CD4-positive, alpha-beta T cell treated with Interleukin-12 subunit alpha and Interleukin-12 subunit beta, for 1 hour (primary cell): ENCODE measurements around the gene RBM20.
"Not testable (repeated sequence)": the region's sequence is repeated elsewhere in the genome, so short reads cannot be mapped to it uniquely, and the experiment has no call there.

ENCODE experiments used
- DNase-seq: peaks from one replicate; pipeline ENCODE4 v3.0.0-alpha.2; 2020

The RBM20 gene

GRCh38 chr10:110679486-110680272, 35.5 kb downstream of the RBM20 start:
- no peak for DNase-seq

DNA sequence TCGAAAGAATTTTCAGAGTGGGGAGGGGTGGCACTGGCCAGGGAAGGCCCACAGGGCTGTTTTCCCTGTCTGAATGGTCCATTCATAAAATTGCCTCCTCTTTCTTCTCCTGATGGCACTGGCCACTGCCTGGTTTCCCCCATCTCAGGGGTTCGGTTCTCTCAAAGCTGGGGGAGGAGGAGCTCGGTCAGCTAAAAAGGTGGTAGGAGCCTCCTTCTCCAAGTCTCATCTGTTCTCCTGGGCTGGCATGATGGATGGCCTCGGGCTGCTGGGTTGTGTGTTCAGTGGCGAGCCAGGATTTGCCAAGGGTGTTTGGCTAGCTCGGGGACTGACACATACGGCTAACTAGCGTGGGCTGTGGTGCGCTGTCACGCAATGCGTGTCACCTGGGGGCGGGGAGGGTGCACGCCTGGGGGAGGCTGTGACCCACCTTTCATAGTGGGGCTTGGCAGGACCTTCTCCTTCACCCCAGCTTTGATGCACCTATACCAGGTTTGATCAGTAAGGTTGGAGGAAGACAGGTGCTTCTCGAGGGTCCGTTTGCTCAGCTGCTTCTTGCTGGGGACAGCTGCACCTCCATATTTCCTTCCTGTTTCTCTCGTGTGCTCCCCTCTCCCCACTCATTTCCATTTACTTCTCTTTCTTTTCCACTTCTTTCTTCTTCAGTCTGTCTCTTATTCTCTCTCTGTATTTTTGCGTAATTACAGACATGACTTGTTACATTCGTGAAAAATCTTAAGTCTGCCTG, 36.3 kb downstream of the RBM20 start:
- no peak for DNase-seq

DNA sequence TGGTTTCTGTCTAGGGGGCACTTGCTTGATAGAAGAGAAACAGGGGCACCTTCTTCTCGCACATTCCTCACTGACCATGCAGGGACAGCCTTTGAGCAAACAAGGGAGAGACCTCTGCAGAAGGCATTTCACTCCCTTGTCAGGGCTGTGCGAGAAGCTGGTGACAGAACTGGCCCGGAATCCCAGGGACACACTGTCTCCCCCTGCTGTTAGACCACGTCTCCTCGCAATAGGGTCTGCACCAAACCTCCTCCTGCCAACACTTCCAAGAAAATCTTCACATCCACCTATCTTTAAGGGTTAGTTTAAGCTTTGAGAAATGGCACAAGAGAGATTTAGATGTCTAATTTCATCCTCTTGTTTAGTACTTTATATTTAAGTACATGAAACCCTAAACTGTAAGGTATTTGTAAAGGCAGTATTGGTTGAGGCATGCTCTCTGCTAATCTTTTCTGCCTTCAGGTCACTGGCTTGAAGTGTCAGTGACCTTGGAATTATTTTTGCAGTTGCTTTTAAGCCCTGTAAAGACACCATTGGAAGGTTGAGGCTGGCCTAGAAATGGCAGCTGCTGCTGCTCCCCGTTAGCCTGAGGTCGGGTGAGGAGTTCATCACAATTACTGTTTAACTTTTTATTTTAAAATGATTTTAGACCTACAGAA, 37.0 kb downstream of the RBM20 start:
- peak; percentile 22 for DNase-seq

GRCh38 chr10:110682348-110682747, 38.2 kb downstream of the RBM20 start:
- DNase-seq = no peak

DNA sequence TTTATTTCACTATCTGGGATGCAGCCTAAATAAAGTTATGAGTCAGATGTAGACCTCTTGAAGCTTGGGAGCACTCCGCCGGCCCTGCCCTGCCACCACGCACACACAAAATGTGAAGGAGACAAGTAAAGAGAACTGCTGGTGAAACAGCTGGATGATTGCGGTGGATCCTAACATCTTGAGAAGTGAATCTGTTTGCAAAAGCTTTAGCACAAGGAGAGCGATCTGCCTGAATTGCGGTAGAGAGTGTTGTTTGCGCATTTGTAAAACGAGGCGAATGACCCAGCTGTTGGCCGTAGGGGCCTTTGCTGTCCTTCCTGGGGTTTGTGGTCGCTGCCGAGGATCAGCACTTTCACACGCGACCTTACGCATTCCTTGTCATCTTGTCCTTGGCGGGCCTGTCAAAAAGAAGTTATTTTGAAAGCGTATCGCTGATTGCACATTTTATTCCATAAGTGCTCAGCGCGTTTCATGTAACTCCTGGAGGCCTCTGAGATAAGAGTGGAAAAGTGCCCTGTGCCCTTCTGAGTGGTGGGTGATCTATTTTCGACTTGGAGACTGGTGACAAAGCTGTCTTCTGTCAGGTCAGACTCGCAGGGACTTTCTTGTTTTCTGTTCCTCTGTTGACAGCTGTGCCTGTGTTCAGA, 40.8 kb downstream of the RBM20 start:
- DNase-seq = no peak

DNA sequence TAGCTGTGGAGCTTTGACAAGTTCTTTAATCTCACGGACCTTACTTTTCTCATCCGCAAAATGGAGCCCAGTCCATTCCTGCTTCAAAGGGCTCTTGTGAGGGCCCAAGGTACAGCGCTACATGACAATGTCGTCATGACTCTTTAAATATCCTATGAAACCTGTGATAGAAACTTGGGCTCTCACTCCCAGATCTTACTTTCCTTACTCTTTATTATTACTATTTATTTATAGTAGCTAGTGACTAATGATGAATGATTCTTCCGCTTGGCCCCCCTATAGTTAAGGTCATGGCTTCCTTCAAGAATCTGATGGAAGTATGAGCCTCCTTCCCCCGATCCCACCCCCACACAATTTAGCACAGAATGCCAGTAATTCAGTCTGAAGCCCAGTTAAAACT, 41.9 kb downstream of the RBM20 start:
- DNase-seq = no peak

GRCh38 chr10:110686949-110687348, 42.8 kb downstream of the RBM20 start:
- no peak for DNase-seq

DNA sequence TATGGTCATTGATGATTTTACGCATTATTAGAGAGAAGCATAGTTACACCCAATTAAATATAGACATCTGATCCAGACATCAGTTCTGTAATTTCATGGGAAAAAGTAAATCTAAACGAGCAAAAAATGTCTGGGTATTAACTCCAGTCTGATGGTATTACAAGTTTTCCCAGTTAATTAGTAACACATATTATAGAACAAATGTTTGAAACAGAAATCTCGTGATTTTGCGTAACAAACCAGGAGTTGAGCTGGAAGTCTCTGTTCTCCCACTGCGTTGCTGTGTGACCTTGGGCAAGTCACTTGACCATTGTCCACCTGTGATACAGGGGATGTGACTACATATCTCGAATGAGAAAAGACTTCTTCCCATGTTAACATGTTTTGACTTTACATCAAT, 43.3 kb downstream of the RBM20 start:
- no peak for DNase-seq

DNA sequence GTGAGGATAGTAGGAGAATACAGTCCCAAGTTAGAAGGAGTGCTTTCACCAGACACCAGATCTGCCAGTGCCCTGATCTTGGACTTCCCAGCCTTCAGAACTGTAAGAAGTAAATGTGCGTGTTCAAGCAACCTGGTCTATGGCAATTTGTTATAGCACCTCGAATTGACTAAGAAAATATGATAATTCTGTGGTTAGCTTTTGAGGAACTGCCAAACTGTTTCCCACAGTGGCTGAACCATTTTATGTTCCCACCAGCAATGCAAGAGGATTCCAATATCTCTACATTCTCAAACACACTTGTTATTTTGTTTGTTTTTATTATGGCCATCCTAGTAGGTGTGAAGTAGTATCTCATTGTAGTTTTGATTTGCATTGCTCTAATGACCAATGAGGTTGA, 47.0 kb downstream of the RBM20 start:
- DNase-seq = no peak

GRCh38 chr10:110694263-110694662, 50.1 kb downstream of the RBM20 start:
- no peak for DNase-seq

DNA sequence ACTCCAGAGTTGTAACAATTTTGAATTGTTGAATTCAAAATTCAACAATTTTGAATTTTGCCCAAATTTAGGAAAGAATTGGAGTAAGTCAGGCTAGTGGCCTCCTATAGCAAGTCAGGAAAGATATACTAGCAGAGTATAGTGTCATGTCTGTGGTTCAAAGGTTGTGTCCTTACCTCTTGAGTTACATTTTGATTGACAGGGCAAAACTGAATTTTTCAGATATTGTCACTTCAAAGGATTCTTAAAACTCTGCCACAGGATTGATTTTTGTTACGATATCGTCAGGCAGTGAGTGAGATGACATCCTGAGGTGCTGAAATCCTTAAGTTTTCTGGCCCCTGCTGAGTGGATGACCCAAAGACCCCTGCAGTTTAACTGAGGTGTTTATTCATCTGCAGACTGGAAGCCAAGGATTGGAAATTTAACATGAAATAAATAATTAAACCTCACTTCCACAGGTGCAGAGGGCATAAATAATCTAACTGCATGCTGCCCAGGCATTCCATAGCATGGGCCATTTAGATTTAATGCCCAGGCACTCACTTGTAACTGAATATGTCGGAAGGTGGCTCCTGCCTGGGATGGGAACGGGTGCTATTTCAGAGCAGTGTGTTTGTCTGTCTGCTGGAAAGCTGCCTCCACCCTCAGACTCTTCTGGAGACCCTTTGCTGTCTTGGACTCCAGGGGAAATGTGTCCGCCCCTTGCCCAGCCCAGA, 50.8 kb downstream of the RBM20 start:
- DNase-seq = no peak

DNA sequence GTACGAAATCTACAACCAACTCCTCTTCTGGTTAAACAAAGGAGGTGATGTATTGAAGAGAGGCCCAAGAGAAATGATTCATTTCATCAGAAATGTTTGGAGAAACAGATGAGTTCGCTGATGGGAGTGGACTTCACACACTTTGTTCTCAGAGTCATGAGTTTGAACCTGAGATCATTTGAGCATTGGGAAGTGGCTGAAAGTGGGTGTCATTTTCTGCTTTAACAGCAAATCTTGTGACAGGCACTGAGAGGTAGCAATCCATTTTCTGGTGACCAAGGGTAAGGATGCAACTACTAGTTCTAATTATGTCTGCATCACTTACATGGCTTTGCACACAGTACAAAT, 51.4 kb downstream of the RBM20 start:
- DNase-seq = no peak

GRCh38 chr10:110696436-110696835, 52.3 kb downstream of the RBM20 start:
- no peak for DNase-seq

GRCh38 chr10:110698340-110698739, 54.2 kb downstream of the RBM20 start:
- no peak for DNase-seq

- no peak for DNase-seq
Observed at GRCh38 chr10:110698782-110699201, 54.7 kb downstream of the RBM20 start.

DNA sequence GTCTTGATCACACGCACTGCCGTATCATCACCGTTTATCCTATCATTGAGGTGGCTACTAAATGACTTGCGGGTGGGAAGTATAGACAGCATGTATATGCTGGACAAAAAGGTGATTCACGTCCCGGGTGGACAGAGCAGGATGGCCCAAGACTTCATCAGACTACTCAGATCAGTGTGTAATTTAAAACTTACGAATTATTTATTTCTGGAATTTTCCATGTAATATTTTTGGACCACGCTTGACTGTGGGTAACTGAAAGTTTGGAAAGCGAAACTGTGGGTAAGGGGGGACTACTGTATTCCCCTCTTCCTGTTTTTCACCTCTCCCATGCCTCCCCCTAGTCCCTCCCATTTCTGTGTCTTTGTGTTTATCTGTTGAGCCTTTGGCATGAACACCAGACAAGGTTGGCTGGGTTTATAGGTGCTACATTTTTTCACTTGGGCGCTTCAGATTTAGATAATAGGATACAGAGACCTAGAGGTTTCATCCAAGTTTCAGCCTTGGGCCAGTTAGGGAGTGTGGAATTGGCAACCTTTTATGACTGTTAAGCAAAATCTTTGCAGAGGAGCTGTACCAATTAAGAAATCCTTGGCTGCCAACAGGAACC, 55.8 kb downstream of the RBM20 start:
- no peak for DNase-seq

DNA sequence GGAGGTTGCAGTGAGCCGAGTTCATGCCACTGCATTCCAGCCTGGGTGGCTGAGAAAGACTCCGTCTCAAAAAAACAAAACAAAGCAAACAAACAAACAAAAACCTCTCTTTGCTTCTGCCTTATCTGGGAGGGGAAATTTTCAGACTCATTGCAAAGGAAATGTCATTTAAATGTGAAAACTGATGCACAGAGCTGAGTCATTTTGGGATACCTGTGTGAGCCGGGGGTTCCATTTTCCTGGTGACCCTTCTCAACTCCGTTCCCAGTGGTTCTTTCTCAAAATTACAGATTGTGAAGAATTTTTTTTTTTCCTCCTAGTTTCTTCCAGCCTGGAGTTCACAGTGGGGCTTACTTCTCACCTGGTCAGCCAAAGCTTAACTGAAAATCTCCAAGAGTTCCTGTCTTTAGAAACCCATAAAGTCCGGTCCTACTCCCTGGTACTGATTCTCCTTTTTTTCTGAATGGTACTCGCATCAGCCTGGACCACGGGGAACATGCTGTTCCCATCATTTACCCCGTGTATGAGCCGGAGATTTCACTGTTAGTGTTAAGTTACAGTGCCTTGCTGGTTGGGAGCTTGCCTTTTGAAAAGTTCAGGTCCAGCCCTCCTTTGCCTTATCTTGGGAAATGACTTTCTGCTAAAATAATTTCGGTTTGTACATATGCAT, 56.9 kb downstream of the RBM20 start:
- no peak for DNase-seq

- no peak for DNase-seq
Observed at GRCh38 chr10:110701617-110701971, 57.5 kb downstream of the RBM20 start.

DNA sequence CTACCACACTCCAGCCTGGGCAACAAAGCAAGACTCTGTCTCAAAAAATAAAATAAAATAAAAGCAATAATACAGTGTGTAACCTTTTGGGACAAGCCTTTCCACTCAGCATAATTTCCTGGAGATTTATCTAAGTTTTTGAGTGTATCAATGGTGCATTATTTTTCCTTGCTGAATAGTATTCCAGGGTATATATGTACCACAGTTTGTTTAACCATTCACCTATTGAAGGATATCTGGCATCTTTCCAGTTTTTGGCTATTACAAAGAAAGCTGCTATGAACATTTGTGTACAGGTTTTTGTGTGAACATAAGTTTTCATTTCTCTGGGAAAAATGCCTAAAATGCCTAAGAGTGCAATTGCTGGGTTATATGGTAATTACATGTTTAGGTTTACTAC, 59.9 kb downstream of the RBM20 start:
- no peak for DNase-seq

DNA sequence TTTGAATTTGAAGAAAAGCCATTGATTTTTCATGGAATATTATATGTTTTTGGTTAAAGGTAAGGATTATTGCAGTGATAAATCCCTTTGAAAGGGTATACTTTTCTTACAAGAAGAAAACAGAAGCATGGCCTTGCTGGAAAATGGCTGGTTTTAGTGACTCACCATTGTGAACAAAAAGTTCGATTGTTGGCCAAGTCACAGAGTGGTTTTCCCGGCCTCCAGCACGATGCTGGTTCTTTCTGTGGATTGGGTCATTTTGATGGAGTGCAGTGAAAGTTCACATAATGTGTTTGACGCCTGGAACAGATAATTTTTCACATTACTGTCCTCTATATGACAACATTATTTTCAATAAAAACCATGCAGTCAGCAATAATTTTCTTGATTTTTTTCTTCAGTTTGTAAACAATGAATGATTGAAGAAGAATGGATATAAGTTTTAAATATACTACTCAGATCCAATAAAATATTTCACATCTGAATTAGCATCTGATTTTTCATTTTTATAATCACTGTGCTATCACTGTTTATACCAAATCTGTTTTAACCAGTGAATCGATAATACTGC, 60.9 kb downstream of the RBM20 start:
- DNase-seq = no peak

- not testable (repeated sequence) for DNase-seq
Observed at GRCh38 chr10:110705596-110705995, 61.5 kb downstream of the RBM20 start.

GRCh38 chr10:110706690-110707098, 62.6 kb downstream of the RBM20 start:
- no peak for DNase-seq
